ENCODE measurements around the gene RBM3.
A peak's percentile ranks its signal among the peaks of the same experiment; 100 is the strongest.
"Not testable (repeated sequence)": the region's sequence is repeated elsewhere in the genome, so short reads cannot be mapped to it uniquely, and the experiment has no call there.

RBM3 gene

DNA sequence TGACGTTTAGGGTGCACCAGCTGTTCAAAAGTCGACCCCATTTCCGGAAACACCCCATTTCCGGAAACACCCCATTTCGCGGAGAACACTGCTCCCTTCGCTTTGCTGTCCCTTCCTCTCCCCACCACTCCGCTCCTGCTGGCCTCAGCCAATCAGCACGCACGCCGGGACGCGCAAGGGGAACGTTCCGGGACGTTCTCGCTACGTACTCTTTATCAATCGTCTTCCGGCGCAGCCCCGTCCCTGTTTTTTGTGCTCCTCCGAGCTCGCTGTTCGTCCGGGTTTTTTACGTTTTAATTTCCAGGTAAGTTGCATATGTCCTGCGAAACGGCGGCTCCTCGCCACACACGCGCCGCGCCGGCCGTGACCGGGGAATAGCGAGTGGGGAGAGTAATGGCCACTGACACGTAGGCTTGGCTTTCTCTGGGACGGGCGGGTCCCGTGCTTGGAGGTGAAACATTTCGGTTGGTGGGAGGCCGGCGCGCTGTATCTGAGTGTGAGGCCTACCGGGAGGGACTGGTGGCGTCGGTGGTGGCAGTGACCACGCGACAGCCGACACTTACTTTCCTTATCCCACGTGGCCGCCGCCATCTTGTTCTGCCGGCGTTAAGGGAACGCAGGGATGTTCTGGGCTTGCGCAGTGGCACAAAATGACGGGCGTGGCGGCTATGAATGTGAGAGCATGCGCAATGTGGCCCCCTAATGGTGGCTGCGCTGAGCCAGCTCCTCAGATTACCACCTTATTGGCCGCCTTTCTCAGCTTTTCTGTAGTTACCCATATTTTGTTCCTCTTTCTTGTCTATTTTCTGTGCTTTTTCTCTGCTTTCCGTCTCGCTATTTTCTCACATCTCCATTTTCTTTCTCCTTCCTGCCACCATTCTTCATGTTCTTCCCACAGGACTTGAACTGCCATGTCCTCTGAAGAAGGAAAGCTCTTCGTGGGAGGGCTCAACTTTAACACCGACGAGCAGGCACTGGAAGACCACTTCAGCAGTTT lies at the start of gene RBM3:
RBM3 (plus strand) TSS at position 215 of the 997 bp plus-strand sequence; CDS start at position 912, 697 bp downstream.
- DNase-seq: peak; percentile 90

- DNase-seq: not testable (repeated sequence)
Measured at GRCh38 chrX:48525853-48526252, 48.4 kb upstream of the RBM3 start.

- no peak for DNase-seq
Measured at GRCh38 chrX:48530736-48531135, 43.5 kb upstream of the RBM3 start.

DNA sequence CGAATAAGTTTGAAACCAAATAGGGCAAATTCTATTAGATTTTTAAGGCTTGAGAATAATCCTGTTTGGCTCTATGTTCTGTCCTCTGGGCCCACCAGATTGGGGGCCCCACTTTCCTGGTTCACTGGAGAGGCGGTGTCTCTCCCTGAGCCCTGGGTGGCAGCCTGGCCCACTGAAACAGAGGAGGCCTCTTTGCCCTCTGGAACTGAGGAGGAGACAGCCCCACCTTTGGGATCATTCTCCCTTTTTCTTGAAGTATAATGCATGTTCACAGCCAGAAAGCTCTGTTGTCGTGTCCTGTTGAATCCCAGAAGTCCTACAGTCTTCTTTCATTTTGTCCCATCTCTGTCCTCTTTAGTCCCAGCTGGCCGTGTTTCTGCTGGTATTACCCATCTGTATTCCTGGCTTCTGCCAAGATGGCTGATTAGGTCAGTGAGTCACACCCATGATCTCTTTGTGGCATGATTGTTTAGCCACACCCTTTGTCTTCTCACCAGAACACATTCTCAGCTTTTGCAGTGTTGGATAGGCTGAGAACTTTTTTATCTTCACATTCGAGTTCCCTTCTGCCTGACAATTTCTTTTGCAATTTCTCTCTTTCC lies 42.8 kb upstream of the RBM3 start:
- no peak for DNase-seq

DNA sequence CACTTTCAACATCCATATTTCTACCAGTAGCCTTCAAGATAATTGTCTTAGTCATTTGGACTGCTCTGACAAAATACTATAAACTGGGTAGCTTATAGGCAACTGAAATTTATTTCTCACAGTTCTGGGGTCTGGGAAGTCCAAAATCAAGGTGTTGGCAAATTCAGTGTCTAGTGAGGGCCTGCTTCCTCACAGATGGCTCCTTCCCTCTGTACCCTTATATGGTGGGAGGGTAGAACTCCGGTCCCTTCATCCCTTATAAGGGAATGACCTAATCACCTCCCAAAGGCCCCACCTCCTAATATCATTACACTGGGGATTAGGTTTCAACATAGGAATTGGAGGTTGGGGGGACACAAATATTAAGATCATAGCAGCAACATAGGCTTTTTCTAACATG lies 42.1 kb upstream of the RBM3 start:
- DNase-seq: no peak

GRCh38 chrX:48533165-48533564 lies 41.1 kb upstream of the RBM3 start:
- no peak for DNase-seq

DNA sequence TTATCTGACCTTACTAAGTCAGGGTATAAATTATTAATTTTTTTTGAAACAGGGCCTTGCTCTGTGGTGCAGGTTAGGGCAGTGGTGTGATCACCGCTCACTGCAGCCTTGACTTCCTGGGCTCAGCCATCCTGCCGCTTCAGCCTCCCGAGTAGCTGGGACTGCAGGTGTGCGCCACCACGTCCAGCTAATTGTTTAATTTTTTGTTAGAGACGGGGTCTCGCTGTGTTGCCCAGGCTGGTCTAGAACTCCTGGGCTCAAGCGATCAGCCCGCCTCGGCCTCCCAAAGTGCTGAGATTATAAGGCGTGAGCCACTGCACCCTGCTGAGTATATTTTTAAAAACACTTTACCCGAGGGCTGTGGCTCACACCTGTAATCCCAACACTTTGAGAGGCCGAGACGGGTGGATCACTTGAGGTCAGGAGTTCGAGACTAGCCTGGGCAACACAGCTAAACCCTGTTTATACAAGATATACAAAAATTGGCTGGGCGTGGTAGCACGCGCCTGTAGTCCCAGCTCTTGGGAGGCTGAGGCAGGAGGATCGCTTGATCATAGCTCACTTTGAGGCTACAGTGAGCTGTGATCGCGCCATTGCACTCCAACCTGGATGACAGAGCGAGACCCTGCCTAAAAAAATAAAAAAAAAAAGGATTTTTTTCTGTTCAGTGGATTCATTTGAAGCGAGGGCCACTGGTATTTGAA lies 35.5 kb upstream of the RBM3 start:
- DNase-seq: no peak

GRCh38 chrX:48539345-48540027 lies 34.8 kb upstream of the RBM3 start, which contains the start of gene TBC1D25:
Gene TBC1D25 (plus strand): TSS chrX:48539714. CDS start chrX:48539798, 84 bp downstream.
- peak; percentile 93 for DNase-seq

DNA sequence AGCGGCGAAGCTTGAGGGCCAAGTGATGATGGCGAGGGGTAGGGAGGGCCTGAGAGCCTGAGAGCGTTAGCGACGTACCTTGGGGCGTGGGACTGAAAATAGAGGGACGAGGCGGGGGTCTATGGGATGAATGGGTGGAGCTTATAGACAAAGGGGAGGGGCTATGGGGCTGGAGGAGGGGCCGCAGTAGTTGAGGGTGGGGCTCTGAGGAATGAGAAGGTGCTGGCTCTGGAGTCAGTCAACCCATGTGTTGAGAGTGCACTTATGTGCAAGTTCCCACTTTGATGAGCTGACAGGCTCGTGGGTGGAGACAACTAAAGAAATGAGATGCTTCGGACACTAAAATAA lies 34.3 kb upstream of the RBM3 start:
- no peak for DNase-seq

DNA sequence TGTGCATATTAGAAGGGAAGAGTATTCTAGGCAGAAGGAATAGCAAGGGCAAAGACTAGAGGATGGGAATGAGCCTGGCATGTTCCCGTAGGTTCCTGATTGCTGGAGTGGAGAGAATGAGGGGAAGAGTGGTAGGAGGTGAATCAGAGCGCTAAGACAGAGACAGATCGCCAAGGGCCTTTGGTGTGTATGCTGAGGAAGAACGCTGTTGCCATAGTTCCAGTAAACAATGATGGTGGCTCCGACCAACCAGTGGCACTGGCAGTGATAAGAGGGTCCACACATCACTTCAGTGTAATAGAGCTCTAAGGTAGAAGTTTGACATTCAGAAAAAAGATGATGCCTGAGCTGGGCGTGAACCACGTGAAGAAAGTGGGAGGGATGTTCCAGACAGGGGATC lies 33.8 kb upstream of the RBM3 start:
- no peak for DNase-seq

DNA sequence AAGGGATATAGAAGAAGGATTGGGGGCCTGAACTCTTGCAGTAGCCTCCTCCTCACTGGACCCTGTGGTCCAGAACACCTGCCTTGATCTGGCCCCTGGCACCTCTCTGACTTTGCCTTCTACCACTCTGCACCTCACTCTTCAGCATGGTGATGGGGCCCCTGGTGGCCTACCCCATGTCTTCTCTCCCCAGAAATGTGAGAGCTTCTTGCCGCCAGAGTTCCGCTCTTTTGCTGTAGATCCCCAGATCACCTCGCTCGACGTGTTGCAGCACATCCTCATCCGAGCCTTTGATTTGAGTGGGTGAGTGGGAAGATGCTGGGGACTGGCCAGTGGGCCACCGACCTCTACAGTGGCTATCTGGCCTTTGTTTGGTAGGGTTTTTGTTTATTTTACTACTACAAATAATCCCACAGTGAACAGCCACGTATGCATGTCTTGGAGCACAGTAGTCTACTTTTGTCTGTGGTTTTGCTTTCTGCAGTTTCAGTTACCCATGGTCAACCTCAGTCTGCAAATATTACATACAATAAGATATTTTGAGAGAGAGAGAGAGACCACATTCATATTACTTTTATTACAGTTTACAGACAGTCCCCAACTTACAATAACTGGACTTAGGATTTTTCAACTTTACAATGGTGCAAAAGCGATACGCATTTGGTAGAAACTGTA lies 33.0 kb upstream of the RBM3 start:
- DNase-seq: no peak

DNA sequence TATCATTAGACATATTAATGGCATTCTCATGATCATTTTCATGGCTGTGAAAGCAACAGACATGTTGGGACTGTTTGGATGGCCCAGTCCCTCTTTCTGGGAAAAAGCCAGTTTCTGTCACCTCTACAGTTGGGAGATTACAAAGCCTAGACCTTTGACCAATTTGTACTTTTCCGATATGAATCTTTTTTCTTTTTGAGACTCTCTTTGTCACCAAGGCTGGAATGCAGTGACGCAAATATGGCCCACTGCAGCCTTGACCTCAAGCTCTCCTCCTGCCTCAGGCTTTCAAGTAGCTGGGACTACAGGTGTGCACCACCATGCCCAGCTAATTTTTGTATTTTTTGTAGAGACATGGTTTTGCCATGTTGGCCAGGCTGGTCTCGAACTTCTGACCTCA lies 25.4 kb upstream of the RBM3 start:
- no peak for DNase-seq

GRCh38 chrX:48555731-48556325 lies 18.5 kb upstream of the RBM3 start:
- not testable (repeated sequence) for DNase-seq

- DNase-seq: no peak
Measured at GRCh38 chrX:48558271-48558670, 16.0 kb upstream of the RBM3 start.

DNA sequence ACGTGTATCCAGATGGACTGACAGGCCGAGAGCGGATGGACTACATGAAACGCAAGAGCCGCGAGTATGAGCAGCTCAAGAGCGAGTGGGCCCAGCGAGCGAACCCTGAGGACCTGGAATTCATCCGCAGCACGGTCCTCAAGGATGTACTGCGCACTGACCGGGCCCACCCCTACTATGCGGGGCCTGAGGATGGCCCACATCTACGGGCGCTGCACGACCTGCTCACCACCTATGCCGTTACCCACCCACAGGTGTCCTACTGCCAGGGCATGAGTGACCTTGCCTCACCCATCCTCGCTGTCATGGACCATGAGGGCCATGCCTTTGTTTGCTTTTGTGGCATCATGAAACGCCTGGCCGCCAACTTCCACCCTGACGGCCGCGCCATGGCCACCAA lies 14.6 kb upstream of the RBM3 start:
- no peak for DNase-seq

DNA sequence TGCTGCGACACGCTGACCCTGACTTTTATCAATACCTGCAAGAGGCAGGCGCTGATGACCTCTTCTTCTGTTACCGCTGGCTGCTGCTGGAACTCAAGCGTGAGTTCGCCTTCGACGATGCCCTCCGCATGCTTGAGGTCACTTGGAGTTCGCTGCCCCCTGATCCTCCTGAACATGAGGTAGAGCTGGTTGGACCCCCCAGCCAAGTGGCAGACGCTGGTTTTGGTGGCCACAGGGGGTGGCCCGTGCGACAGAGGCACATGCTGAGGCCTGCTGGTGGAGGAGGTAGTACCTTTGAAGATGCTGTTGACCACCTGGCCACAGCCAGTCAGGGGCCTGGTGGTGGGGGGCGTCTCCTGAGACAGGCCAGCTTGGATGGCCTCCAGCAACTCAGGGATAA lies 14.2 kb upstream of the RBM3 start:
- DNase-seq: no peak

GRCh38 chrX:48560681-48561080 lies 13.6 kb upstream of the RBM3 start:
- no peak for DNase-seq

DNA sequence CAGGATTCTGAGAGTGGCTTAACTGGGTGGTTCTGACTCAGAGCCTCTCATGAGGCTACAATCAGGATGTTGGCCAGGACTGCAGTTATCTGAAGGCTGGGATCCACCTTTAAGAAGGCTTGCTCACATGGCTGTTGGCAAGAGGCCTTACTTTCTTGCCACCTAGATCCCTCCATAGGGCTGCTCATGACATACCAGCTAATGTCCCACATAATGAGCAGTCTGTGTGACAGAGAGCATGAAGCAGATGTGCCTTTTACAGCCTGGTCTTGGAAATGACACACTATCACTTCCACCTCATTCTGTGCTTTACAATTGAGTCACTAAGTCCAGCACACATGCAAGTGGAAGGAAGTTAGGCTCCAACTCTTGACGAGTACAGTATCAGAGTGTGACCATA lies 4.3 kb upstream of the RBM3 start:
- no peak for DNase-seq

GRCh38 chrX:48573690-48574269 lies 504 bp upstream of the RBM3 start:
- DNase-seq: peak; percentile 54

DNA sequence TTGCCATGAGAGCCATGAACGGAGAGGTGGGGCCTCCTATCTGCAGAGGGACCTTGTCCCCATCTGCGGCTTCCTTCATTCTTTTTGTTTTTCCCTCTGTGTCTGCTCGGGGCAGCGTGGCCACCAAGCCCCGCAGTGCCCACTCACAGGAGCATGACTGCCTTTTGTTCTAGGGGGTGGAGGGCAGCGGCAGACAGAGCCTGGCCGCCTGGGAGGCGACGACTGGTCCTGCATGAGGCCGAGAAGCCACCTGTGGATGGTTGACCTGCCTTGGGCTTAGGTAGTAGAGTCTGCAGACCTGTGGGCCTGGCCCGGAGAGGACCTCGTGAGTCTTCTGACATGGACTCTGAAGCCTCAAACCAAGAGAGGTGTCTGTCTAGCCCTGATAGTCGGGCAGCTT lies 1.4 kb downstream of the RBM3 start:
- DNase-seq: no peak

- no peak for DNase-seq
Measured at GRCh38 chrX:48576108-48576507, 1.8 kb downstream of the RBM3 start.

Measured in activated CD8-positive, alpha-beta memory T cell treated with anti-CD3 and anti-CD28 coated beads, Interleukin-2, amount 50 U/mL, for 48 hours (primary cell).